A673 (cell line): Measurements from ENCODE around the gene SOX30. TPM values are rescaled to one million over a fixed set of nuclear protein-coding genes. Genes with fewer than 3 reads are reported as not detected.

ENCODE experiments used
- BruUV-seq: library from RNA; stranded (reverse); fragments of 400-500 nt; replicated peaks from 2 replicates; lab custom pipeline; 2021; lab: Mats Ljungman, UMichigan
- CTCF ChIA-PET: fragments of 300-600 bp; sonication (Branson Sonifier 250); formaldehyde crosslinking; loops from one replicate; lab custom pipeline; 2022; ENCODE audit warnings: antibody characterized with exemption; lab: Charles Lee
- POLR2A ChIA-PET: fragments of 300-600 bp; sonication (Branson Sonifier 250); formaldehyde crosslinking; loops from one replicate; lab custom pipeline; 2022; ENCODE audit warnings: antibody characterized with exemption; ENCODE audit not compliant: low non-redundant PET; lab: Charles Lee
- DNase-seq: peaks from one replicate; pipeline ENCODE4 v3.0.0-alpha.2; 2015; ENCODE audit warnings: low spot score
- H3K27ac ChIP-seq: fragments of 200-600 bp; sonication (generic); 2 replicates; pipeline ENCODE4 v1.5.1; 2016; ENCODE audit warnings: mixed run types, low read depth, mild to moderate bottlenecking, mixed read lengths, antibody characterized with exemption, low read length; ENCODE audit not compliant: poor library complexity, severe bottlenecking
- H3K27me3 ChIP-seq: fragments of 200-600 bp; sonication (generic); replicated peaks from 2 replicates; pipeline ENCODE4 v1.6.1; 2017; ENCODE audit warnings: mixed run types, low read depth, mild to moderate bottlenecking, mixed read lengths, antibody characterized with exemption, low read length; ENCODE audit not compliant: insufficient read depth, poor library complexity
- H3K36me3 ChIP-seq: fragments of 200-600 bp; sonication (generic); 2 replicates; pipeline ENCODE4 v1.6.1; 2016; ENCODE audit warnings: mixed run types, mild to moderate bottlenecking, mixed read lengths, antibody characterized with exemption, low read length; ENCODE audit not compliant: insufficient read depth, poor library complexity, severe bottlenecking
- H3K4me1 ChIP-seq: fragments of 200-600 bp; sonication (generic); 2 replicates; pipeline ENCODE4 v1.6.1; 2017; ENCODE audit warnings: mixed run types, mild to moderate bottlenecking, mixed read lengths, antibody characterized with exemption, low read length; ENCODE audit not compliant: insufficient read depth, poor library complexity, severe bottlenecking
- H3K4me3 ChIP-seq: fragments of 200-600 bp; sonication (generic); 2 replicates; pipeline ENCODE4 v1.5.1; 2016; ENCODE audit warnings: low read depth, mixed run types, mild to moderate bottlenecking, mixed read lengths, low read length; ENCODE audit not compliant: poor library complexity, severe bottlenecking
- H3K9me3 ChIP-seq: fragments of 200-600 bp; sonication (generic); 2 replicates; pipeline ENCODE4 v1.6.1; 2016; ENCODE audit warnings: mixed run types, low read depth, mild to moderate bottlenecking, mixed read lengths, antibody characterized with exemption, low read length; ENCODE audit not compliant: poor library complexity, severe bottlenecking
- EZH2 ChIP-seq: fragments of 200-600 bp; sonication (generic); IDR thresholded peaks from 2 replicates; pipeline ENCODE4 v1.6.1; 2017; ENCODE audit warnings: borderline replicate concordance, low read depth, mild to moderate bottlenecking, mixed read lengths, antibody characterized with exemption, low read length; ENCODE audit not compliant: poor library complexity, severe bottlenecking
- intact Hi-C: fragments of 100-400 bp; cut with micrococcal nuclease; formaldehyde crosslinking; loops from one replicate; pipeline ENCODE4 v1.10.0; 2022; ENCODE audit not compliant: unreplicated experiment
- total RNA-seq: library from RNA; stranded (reverse); gene quantifications from 2 replicates; pipeline ENCODE4 v1.2.3, GENCODE V29; 2021
- TF ChIP-seq, protein P1 (sequence below): fragments of 300-800, 200-600 bp; sonication (generic); conservative IDR thresholded peaks from 2 replicates; pipeline ENCODE4 v1.5.1; 2017; ENCODE audit warnings: low read depth, mild to moderate bottlenecking, antibody characterized with exemption, low read length, moderate library complexity, mixed read lengths

SOX30 gene
- total RNA-seq, 1 experiment from 2014 or later, result not detected

- Histone ChIP-seq H3K36me3 (no peaks in the 10 kb centered on the region), H3K9me3 (no peaks in the 10 kb centered on the region), H3K27me3 (no peaks in the 10 kb centered on the region), H3K27ac (no peak overlapping the region), H3K4me1 (no peaks in the 10 kb centered on the region), H3K4me3 (no peak overlapping the region)
- no TSS peak for BruUV-seq
- intact Hi-C loops, result no loop called here
- TF ChIP-seq, protein P1, sequence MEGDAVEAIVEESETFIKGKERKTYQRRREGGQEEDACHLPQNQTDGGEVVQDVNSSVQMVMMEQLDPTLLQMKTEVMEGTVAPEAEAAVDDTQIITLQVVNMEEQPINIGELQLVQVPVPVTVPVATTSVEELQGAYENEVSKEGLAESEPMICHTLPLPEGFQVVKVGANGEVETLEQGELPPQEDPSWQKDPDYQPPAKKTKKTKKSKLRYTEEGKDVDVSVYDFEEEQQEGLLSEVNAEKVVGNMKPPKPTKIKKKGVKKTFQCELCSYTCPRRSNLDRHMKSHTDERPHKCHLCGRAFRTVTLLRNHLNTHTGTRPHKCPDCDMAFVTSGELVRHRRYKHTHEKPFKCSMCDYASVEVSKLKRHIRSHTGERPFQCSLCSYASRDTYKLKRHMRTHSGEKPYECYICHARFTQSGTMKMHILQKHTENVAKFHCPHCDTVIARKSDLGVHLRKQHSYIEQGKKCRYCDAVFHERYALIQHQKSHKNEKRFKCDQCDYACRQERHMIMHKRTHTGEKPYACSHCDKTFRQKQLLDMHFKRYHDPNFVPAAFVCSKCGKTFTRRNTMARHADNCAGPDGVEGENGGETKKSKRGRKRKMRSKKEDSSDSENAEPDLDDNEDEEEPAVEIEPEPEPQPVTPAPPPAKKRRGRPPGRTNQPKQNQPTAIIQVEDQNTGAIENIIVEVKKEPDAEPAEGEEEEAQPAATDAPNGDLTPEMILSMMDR, result no peak
- TF ChIP-seq EZH2, result no peak
- no peak for DNase-seq
- CTCF ChIA-PET, result no interaction called here
- POLR2A ChIA-PET, result interaction anchor here (0.7 kb wide), 1 partner anchor 484 kb away, joined by 4 read pairs; no protein-coding TSS in a partner anchor
Observed at GRCh38 chr5:157594257-157594656, 58.0 kb downstream of the SOX30 start.

- Histone ChIP-seq H3K27ac (no peak overlapping the region), H3K4me3 (no peak overlapping the region), H3K27me3 (no peaks in the 10 kb centered on the region), H3K9me3 (no peaks in the 10 kb centered on the region), H3K4me1 (no peaks in the 10 kb centered on the region), H3K36me3 (no peaks in the 10 kb centered on the region)
- intact Hi-C loops, result no loop called here
- DNase-seq, result no peak
- no TSS peak for BruUV-seq
- ChIA-PET POLR2A (no interaction called here), CTCF (no interaction called here)
- no peak for TF ChIP-seq EZH2
- TF ChIP-seq, protein P1, result no peak
Observed at GRCh38 chr5:157593052-157593757, 59.0 kb downstream of the SOX30 start.

DNA sequence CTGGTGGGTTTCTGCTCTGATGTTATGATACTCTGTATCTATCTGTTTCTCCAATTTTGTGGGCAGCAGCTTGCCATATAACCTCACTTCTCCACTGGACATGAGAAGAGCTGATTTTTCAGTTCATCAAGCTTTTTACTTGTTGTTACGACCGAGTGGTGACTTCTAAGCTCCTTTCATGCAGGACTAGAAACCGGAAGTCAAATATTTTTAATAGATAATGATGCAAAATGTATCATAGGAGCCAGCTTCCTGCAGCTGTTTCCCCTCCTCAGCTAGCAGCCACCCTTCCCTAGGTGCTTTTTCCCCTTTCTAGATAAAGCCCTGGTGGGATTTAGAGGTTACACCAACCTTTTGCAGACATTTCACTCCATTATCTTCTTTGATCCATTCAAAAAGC, 59.6 kb downstream of the SOX30 start:
- no peak for DNase-seq
- H3K4me1 ChIP-seq, result no peaks in the 10 kb centered on the region
- ChIA-PET CTCF (no interaction called here), POLR2A (no interaction called here)
- intact Hi-C loops, result no loop called here
- H3K36me3 ChIP-seq, result no peaks in the 10 kb centered on the region
- no peak overlapping the region for H3K27ac ChIP-seq
- TF ChIP-seq, protein P1, result no peak
- no peak for TF ChIP-seq EZH2
- H3K27me3 ChIP-seq, result no peaks in the 10 kb centered on the region
- BruUV-seq, result no TSS peak
- H3K4me3 ChIP-seq, result no peak overlapping the region
- no peaks in the 10 kb centered on the region for H3K9me3 ChIP-seq
